NCI-H2107 (cell line): ENCODE results near the gene BCAR3.
"Not testable (repeated sequence)": the region's sequence is repeated elsewhere in the genome, so short reads cannot be mapped to it uniquely, and the experiment has no call there.

Experiments used
- DNase-seq: peaks from one replicate; lab custom pipeline; 2025; lab: John Stamatoyannopoulos, UW

The BCAR3 gene

GRCh38 chr1:93668121-93668520, 13.5 kb downstream of the BCAR3 start:
- no peak for DNase-seq

DNA sequence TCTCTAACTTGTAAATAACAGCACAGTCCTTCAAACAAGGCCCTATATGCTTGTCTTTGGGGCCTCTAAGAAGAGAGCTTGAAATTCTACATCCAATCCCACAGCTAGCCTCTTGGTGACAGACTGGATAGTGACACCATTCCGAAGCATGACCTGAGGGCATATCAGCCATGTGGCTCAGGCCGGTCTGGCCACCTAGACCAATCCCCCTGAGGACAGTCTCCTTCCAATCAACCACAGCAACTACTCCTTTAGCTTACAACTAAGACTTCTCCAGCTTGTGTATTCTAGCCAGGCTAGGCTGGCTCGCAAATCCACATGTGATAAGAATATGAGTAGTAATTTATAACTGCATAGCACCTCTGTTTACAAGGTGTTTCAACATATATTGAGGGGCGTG, 14.0 kb downstream of the BCAR3 start:
- no peak for DNase-seq

DNA sequence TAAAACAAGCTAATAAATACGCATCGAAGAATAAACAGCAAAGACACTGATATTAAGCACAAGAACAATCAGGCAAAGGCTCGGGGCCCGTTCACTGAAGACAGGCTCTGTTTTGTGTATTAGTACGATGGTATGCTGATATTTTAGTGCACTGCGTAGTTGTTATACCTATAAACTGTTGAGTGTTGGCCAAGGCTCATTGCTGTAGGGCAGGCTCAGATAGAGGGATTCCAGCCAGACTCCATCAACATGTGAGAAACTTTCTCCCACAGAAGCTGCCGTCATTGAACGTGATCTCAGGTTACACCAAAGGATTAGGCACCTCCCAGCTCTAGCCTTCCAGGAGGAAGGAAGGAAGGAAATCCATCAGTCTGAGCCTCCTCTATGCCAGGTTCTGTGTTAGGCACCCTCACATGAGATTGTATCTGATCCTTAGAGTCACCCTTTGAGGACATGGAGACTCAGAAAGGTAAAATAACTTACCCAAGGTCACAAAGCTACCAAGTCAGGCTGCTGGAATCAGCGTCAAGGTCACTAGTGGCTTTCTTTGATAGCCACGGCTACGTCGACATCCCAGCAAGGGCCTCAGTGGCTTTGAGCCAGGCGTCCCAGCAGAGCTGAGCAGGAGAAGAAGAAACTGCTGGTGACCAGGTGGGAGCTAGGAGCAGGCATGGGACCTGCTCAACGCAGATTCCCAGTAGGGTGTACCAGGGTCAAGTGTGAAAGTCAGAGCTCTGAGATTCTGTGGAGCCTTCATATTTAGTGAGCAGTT, 14.8 kb downstream of the BCAR3 start:
- DNase-seq: peak; percentile 25

GRCh38 chr1:93665015-93665414, 16.6 kb downstream of the BCAR3 start:
- DNase-seq: no peak

DNA sequence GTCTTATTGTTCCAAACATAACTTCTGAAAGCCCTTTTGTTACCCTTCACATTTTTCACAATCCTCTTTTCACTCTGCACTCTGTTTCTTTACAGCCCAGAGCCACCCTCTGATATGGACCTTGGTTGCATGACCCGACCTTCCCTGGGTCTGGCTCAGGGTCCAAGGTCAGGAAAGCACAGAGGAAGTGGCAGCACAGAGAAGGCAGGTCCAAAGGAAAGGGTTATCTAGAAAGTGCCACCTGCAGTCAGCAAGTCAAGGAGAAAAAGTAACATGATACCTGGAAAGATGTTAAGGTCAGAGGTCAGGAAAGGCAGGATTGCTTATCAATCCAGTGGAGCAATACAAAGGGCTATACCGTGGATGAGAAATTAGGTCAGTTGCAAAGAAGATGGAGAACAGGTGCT, 18.4 kb downstream of the BCAR3 start:
- no peak for DNase-seq

DNA sequence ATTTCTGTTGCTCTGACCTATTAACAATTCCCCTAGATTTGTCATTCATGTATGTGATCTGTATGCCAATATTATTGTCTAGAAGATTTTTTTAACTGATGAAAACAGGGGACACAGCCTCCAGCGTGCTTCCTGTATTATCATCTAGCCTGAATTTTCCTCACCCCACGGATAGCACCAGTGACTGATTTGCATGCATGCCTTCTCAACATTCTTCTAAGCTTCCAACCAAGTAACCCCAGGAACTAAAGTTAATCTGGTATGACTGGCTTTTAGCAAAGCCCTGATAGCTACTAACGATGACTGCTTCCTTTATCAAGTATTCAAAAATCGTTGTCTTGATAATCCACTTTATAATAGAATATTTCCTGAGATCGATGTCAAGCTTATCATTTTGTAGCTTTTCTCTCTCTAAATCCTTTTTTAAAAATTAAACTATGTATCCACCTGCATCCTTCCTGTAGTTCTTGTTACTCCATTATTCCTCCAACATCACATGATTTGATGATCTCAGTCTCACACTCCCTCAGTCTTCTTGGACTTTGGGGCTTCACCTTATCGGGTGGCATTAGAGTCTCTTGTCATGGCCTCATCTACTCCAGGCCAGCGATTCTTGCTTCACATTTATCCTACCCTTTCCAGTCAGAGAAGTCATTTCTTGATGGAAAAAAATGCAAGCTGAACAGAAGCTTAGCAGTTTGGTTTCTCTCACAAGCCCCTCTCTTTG, 19.0 kb downstream of the BCAR3 start:
- no peak for DNase-seq

DNA sequence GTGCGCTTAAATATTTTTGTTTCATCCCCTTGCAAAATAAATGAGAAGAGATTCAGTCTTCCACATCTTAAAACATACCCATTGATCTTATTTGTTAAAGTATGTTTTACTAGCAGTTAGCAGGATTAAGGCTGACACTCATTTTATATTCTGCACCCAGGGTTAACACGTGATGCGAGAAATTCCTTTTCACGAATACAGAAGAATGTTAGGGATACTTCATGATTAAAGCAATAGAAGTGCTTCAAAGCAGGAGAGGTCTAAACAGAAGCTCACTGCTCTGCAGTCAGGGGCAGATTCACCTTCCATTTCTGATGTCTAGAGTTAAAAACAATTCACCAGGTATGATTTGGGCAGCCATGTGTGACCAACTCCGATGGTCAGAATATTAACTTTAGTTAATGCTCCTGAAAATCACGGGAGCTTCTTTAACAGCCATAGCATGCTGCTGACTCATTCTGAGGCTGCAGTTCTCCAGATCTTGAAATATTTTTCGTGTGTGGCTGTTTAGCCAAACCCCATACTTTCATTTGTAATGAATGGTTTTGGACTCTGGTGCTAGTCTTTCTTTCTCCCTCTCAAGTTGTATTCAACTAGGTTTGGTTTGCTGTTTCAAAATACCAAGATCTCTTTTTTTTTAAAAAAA, 19.7 kb downstream of the BCAR3 start:
- DNase-seq: no peak

DNA sequence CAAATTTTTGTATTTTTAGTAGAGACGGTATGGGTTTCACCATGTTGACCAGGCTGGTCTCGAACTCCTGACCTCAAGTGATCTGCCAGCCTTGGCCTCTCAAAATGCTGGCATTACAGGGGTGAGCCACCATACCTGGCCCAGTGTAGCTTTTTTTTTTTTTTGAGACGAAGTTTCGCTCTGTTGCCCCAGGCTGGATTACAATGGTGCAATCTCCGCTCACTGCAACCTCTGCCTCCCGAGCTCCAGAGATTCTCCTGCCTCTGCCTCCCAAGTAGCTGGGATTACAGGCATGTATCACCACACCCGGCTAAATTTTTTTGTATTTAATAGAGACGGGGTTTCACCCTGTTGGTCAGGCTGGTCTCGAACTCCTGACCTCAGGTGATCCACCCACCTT, 20.3 kb downstream of the BCAR3 start:
- not testable (repeated sequence) for DNase-seq

DNA sequence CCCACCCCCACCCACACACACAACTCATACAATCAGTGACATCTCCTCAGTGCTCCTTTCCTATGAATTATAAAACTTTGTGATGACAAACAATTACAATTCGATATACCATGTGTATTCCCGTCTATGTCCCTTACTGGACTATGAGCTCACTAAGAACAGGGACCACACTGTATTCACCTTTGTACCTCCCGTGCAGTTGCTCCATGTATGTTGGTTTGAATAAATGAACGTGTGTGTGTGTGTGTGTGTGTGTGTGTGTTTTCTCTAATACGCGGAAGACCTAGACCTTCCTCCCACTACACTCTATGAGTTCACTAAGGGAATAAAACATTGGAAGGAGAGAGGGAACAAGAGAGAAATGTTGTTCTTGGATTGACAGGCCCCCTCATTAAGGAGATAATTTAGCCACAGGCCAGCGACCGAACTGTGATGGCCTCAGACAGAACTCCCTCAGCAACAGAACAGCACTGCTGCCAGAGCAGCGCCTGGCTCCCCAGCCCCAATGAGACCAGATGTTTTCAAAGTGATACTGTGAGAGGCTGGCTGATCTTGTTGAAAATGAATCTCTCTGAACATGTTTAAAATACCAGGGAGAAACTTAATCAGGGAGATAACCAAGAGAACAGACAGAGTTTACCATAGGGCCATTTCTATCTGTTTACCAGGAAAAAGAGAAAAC, 21.7 kb downstream of the BCAR3 start:
- DNase-seq: no peak

DNA sequence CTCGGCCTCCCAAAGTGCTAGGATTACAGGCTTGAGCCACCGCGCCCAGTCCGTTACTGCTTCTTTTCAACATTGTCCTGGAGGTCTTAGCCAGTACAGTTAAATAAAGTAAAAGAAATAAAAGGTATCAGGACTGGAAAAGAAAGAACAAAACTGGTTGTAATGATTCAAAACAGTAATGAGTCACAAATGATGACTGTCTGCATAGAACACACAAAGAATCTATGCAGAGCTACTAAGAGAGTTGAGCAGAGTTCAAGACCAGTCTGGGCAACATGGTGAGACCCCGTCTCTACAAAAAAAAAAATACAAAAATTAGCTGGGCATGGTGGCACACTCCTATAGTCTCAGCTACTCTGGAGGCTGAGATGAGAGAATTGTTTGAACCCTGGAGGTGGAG, 23.4 kb downstream of the BCAR3 start:
- no peak for DNase-seq

- no peak for DNase-seq
These were observed 25.1 kb downstream of the BCAR3 start for GRCh38 chr1:93656491-93656890.

DNA sequence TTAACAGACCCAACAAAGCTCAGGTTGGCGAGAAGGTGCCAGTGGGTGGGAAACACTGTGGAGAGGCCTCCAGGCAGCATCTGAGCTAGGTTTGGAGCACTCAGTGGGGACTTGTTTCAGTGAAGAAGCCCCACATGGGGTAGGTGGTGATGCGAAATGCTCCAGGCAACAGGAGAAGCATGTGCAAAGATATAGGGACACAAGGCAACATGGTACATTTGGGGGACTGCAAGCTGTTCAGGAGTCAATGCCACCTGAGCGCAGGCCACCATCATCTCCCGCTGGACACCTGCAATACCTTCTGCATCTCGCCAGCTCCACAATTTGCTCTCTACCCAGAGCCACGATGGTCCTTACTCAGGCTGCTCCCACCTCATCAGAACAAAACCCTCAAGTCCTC, 28.0 kb downstream of the BCAR3 start:
- no peak for DNase-seq

DNA sequence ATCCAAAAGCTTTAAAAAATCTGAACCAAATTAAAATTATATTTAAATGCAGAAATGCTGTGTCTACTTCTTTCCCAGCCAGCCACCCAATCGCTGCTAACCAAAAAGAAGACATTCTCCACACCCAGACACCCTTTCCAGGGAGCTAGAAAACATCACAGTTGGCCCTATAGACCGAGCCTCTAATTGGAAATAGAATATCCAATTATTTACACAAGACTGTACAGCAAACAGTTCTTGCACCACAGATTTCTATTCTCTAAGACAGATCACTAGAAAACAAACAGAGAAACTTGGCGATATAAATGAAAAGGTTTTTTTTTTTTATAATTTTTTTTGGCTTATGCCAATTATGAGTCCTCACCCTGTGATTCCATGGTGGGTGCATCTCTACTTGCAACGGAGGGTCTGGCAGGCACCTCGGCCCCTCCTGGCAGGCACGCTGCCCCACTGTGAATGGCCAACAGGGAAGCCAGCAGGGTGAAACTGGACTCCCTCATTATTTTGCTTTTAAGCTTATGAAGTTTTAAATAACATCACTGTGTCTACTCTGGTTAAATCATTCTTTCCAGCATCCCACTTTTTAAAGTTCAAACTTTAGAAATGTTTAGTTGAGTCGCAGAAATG, 29.2 kb downstream of the BCAR3 start:
- no peak for DNase-seq

DNA sequence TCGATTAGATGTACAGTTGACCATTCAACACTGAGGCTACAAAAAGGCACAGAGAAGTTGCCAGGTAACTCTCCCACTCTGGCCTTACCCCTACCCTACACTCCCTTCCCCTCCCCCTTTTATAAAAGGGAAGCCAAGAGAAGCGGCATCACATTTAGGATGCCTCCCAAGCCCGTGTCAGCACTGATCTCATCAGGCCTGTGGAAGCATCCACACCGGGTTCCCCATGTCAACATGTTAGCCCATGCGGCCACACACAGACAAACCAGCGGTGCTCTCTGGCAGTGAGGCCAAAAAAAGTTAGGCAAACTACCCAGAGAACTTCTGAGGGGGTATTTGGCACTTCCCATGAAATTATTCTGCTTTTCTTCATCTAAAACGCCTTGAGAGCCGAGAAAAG, 29.9 kb downstream of the BCAR3 start:
- DNase-seq: no peak

- not testable (repeated sequence) for DNase-seq
These were observed 31.5 kb downstream of the BCAR3 start for GRCh38 chr1:93650159-93650558.

GRCh38 chr1:93649231-93649630, 32.4 kb downstream of the BCAR3 start:
- DNase-seq: no peak

- no peak for DNase-seq
These were observed 33.0 kb downstream of the BCAR3 start for GRCh38 chr1:93648656-93649055.

DNA sequence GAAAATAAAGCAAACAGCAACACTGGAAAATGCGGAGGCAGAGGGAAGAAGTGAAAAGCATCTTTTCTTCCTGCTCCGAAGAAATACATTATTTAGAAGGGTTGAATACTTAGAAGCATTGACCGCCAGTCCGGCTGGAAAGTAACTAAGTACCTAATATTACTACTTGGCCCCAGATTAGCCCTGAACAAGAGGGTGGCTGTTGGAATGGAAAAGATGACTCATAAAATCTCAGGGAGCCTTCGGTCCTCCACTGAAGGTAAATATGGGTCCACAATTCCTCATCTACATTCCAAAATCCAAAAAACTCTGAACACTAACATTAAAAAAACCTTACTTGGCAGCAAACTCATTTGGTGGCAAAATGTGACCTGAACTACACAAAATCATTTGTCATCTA, 40.1 kb downstream of the BCAR3 start:
- no peak for DNase-seq

DNA sequence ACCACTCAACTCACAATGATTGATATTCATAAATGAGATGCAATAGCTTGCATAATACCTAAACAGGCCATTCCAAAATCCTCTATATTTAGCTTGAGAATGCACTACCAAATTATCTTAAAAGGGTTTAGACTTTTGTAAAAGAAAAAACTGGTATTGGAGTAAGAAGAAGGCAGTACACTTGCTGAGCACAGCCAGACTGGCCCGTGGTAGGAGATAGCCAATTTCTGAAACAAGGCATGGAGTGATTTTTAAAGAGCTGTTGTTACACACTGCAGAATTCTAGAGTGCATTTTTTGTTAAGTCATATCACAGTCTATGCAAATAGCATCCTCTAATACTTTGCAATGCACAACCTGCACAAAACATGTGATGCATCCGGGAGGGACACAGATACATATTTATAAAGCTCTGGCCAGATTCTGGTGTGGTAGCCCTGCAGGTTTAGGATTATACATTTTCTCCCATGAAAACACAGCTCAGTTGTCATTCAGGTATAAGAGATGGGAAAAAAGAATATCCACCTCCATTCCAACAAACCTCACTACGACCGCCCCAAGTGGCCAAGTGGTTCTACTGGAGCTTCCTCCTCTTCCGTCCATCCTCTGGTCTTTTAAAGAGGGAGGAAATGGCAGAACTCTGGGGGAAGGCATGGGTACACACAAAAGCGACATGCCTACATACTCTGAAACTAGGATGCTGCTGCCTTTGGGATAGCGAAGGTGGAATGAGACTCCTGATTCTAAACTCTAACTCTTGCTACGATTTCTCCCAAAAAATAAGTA, 40.8 kb downstream of the BCAR3 start:
- no peak for DNase-seq

- DNase-seq: no peak
These were observed 42.7 kb downstream of the BCAR3 start for GRCh38 chr1:93638981-93639380.

GRCh38 chr1:93638307-93638847, 43.3 kb downstream of the BCAR3 start:
- no peak for DNase-seq
